Hematopoietic multipotent progenitor cell (in vitro differentiated cells): ENCODE results near the gene GYS1. TPM values are rescaled to one million over a fixed set of nuclear protein-coding genes. Genes with fewer than 3 reads are reported as not detected.
A peak's percentile ranks its signal among the peaks of the same experiment; 100 is the strongest.

ENCODE experiments used
- DNase-seq, 3 donors: peaks; one replicate each; pipeline ENCODE4 v3.0.0-alpha.2; 2011 to 2015; ENCODE audit warnings: low read depth in 2 of 3, low spot score in 2 of 3
- total RNA-seq: library from RNA; depleted of rRNA; stranded (reverse); fragments of >200 nt; gene quantifications from one replicate; pipeline ENCODE4 v1.2.3, GENCODE V29; 2012

The GYS1 gene
- total RNA-seq, 1 donor: 42.8 TPM

GRCh38 chr19:49018388-49019241, 25.5 kb upstream of the GYS1 start:
- peak in 1 of 3 donors; percentile 43 for DNase-seq

GRCh38 chr19:49017666-49018351, 24.7 kb upstream of the GYS1 start:
- DNase-seq: peak; percentile 28 to 73 (median 69)

- no peak for DNase-seq
These were observed 24.0 kb upstream of the GYS1 start, which contains the start of gene LHB for GRCh38 chr19:49017041-49017665. TSS of gene LHB (minus strand) at chr19:49017091. CDS start at chr19:49017081, 10 bp downstream.

GRCh38 chr19:49016067-49016839, 23.1 kb upstream of the GYS1 start:
- no peak for DNase-seq

- DNase-seq: no peak
These were observed 21.8 kb upstream of the GYS1 start for GRCh38 chr19:49014870-49015255.

- no peak for DNase-seq
These were observed 21.2 kb upstream of the GYS1 start for GRCh38 chr19:49014123-49014869.

- DNase-seq: no peak
These were observed 18.1 kb upstream of the GYS1 start for GRCh38 chr19:49011194-49011593.

- no peak for DNase-seq
These were observed 17.3 kb upstream of the GYS1 start for GRCh38 chr19:49010453-49010852.

GRCh38 chr19:49009828-49010227, 16.7 kb upstream of the GYS1 start:
- DNase-seq: no peak

GRCh38 chr19:49006905-49007304, 13.8 kb upstream of the GYS1 start:
- no peak for DNase-seq

- no peak for DNase-seq
These were observed 12.0 kb upstream of the GYS1 start for GRCh38 chr19:49004964-49005614.

- no peak for DNase-seq
These were observed 11.0 kb upstream of the GYS1 start for GRCh38 chr19:49004133-49004532.

GRCh38 chr19:48999481-49000325, 6.6 kb upstream of the GYS1 start:
- peak; percentile 30 to 75 (median 50) for DNase-seq

- DNase-seq: peak in 2 of 3 donors; percentile 52 to 66
These were observed 4.9 kb upstream of the GYS1 start for GRCh38 chr19:48997972-48998371.

GRCh38 chr19:48994035-48994386, 902 bp upstream of the GYS1 start:
- DNase-seq: no peak

GRCh38 chr19:48992581-48993174, 431 bp downstream of the GYS1 start:
- no peak for DNase-seq

- DNase-seq: no peak
These were observed 1.1 kb downstream of the GYS1 start for GRCh38 chr19:48991873-48992580.
